GM06990 (cell line): ENCODE results near the gene BTNL8.
A peak's percentile ranks its signal among the peaks of the same experiment; 100 is the strongest.

Source experiments
- DNase-seq: peaks from one replicate; pipeline ENCODE4 v3.0.0-alpha.2; 2011; ENCODE audit not compliant: insufficient read length; ENCODE audit errors: extremely low read depth
- H3K27me3 ChIP-seq: replicated peaks from 2 replicates; pipeline ENCODE4 v1.6.0; 2011; ENCODE audit warnings: low read length; ENCODE audit not compliant: control insufficient read depth, insufficient read depth
- H3K36me3 ChIP-seq: 2 replicates; pipeline ENCODE4 v1.5.1; 2011; ENCODE audit warnings: low read length; ENCODE audit not compliant: control insufficient read depth, insufficient read depth
- H3K4me3 ChIP-seq: replicated peaks from 2 replicates; pipeline ENCODE4 v1.5.1; 2011; ENCODE audit warnings: low read depth, mild to moderate bottlenecking, control low read depth, low read length
- CTCF ChIP-seq: IDR thresholded peaks from 2 replicates; pipeline ENCODE4 v1.5.1; 2011; ENCODE audit warnings: low read length, control low read depth, mild to moderate bottlenecking, inconsistent platforms; ENCODE audit not compliant: insufficient read depth, poor library complexity, severe bottlenecking

BTNL8 gene

GRCh38 chr5:180853848-180854176, 45.1 kb upstream of the BTNL8 start:
- no peak for TF ChIP-seq CTCF
- peaks cover 21% of the 10 kb centered on the region for H3K36me3 ChIP-seq

GRCh38 chr5:180858586-180858985, 40.4 kb upstream of the BTNL8 start:
- H3K27me3 ChIP-seq = no peaks in the 10 kb centered on the region
- no peak overlapping the region for H3K4me3 ChIP-seq
- peaks cover 6% of the 10 kb centered on the region for H3K36me3 ChIP-seq
- TF ChIP-seq CTCF = no peak
- DNase-seq = no peak

More at GRCh38 chr5:180853848-180854176, 45.1 kb upstream of the BTNL8 start:
- Histone ChIP-seq H3K27me3 (no peaks in the 10 kb centered on the region), H3K4me3 (no peak overlapping the region)
- DNase-seq = no peak

- DNase-seq = peak; percentile 80
- peak; percentile 48 for TF ChIP-seq CTCF
- H3K4me3 ChIP-seq = peak overlapping the region; percentile 98
These were observed 38.6 kb upstream of the BTNL8 start for GRCh38 chr5:180860273-180860886.

GRCh38 chr5:180860887-180861822, 37.8 kb upstream of the BTNL8 start, which contains the start of gene ZFP62:
Gene ZFP62 (minus strand): TSS chr5:180861276. CDS start chr5:180861219, 57 bp downstream.
- TF ChIP-seq CTCF = no peak
- peak within 1 kb of the TSS; percentile 98 for H3K4me3 ChIP-seq
- DNase-seq = peak; percentile 97

More at GRCh38 chr5:180860273-180860886, 38.6 kb upstream of the BTNL8 start:
- Histone ChIP-seq H3K27me3 (no peaks in the 10 kb centered on the region), H3K36me3 (peaks cover 4% of the 10 kb centered on the region)

GRCh38 chr5:180862645-180863044, 36.3 kb upstream of the BTNL8 start:
- DNase-seq = no peak
- Histone ChIP-seq H3K27me3 (no peaks in the 10 kb centered on the region), H3K4me3 (no peak overlapping the region), H3K36me3 (no peaks in the 10 kb centered on the region)
- no peak for TF ChIP-seq CTCF

More at GRCh38 chr5:180860887-180861822, 37.8 kb upstream of the BTNL8 start, which contains the start of gene ZFP62:
- Histone ChIP-seq H3K36me3 (no peaks in the 10 kb centered on the region; the same call in 1 of the 2 replicates), H3K27me3 (no peaks in the 10 kb centered on the region)
